ENCODE results near the gene RAPGEF2. TPM values are rescaled to one million over a fixed set of nuclear protein-coding genes. Genes with fewer than 3 reads are reported as not detected.

The RAPGEF2 gene
- total and polyA plus RNA-seq, 5 donors = 10.6 to 38.6 (median 38.1) TPM

GRCh38 chr4:159347813-159348212, 244.9 kb downstream of the RAPGEF2 start:
- WGBS = 98% methylated on average over 9 of the region's 9 CpGs
- no peak overlapping the region for H3K4me3 ChIP-seq (ENCODE audit: low read length)
- intact Hi-C loops (cut with DNase I) = no loop called here
- H3K9me3 ChIP-seq (ENCODE audit: control insufficient read depth, low read length) = no peaks in the 10 kb centered on the region
- ATAC-seq (no peak), DNase-seq (no peak)
- no peak overlapping the region for H3K27ac ChIP-seq (ENCODE audit: low read length)
- H3K4me1 ChIP-seq (ENCODE audit: control insufficient read depth, insufficient read depth, low read length) = peaks cover 1% of the 10 kb centered on the region
- H3K27me3 ChIP-seq (ENCODE audit: control insufficient read depth, insufficient read depth) = no peaks in the 10 kb centered on the region

- ATAC-seq (no peak), DNase-seq (no peak)
- 82% methylated on average over 3 of the region's 3 CpGs for WGBS
- H3K27ac ChIP-seq (ENCODE audit: low read length) = no peak overlapping the region
- peaks cover 2% of the 10 kb centered on the region for H3K4me1 ChIP-seq (ENCODE audit: control insufficient read depth, insufficient read depth, low read length)
- H3K4me3 ChIP-seq (ENCODE audit: low read length) = no peak overlapping the region
- intact Hi-C loops (cut with DNase I) = no loop called here
- no peaks in the 10 kb centered on the region for H3K9me3 ChIP-seq (ENCODE audit: control insufficient read depth, low read length)
- no peaks in the 10 kb centered on the region for H3K27me3 ChIP-seq (ENCODE audit: control insufficient read depth, insufficient read depth)
Observed at GRCh38 chr4:159349332-159349731, 246.5 kb downstream of the RAPGEF2 start.

GRCh38 chr4:159352609-159353008, 249.7 kb downstream of the RAPGEF2 start:
- Histone ChIP-seq H3K4me1 (ENCODE audit: control insufficient read depth, insufficient read depth, low read length) (peaks cover 2% of the 10 kb centered on the region), H3K27ac (ENCODE audit: low read length) (no peak overlapping the region), H3K9me3 (ENCODE audit: control insufficient read depth, low read length) (no peaks in the 10 kb centered on the region), H3K27me3 (ENCODE audit: control insufficient read depth, insufficient read depth) (no peaks in the 10 kb centered on the region), H3K4me3 (ENCODE audit: low read length) (no peak overlapping the region)
- no peak for DNase-seq
- intact Hi-C loops (cut with DNase I) = no loop called here
- 51% methylated on average over 7 of the region's 7 CpGs for WGBS
- ATAC-seq = peak in 1 of 2 donors; percentile 29

DNA sequence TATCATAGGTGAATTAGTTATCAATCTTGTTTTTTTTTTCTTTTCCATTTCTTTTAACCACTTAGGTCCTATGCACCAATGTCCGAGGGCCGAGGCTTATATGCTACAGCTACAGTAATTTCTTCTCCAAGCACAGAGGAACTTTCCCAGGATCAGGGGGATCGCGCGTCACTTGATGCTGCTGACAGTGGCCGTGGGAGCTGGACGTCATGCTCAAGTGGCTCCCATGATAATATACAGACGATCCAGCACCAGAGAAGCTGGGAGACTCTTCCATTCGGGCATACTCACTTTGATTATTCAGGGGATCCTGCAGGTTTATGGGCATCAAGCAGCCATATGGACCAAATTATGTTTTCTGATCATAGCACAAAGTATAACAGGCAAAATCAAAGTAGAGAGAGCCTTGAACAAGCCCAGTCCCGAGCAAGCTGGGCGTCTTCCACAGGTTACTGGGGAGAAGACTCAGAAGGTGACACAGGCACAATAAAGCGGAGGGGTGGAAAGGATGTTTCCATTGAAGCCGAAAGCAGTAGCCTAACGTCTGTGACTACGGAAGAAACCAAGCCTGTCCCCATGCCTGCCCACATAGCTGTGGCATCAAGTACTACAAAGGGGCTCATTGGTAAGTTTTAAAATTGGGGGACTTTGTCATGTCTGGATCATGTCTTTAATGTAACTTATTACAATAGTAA, 250.7 kb downstream of the RAPGEF2 start:
- Histone ChIP-seq H3K4me3 (ENCODE audit: low read length) (no peak overlapping the region), H3K27me3 (ENCODE audit: control insufficient read depth, insufficient read depth) (no peaks in the 10 kb centered on the region), H3K4me1 (ENCODE audit: control insufficient read depth, insufficient read depth, low read length) (peaks cover 5% of the 10 kb centered on the region), H3K27ac (ENCODE audit: low read length) (no peak overlapping the region), H3K9me3 (ENCODE audit: control insufficient read depth, low read length) (no peaks in the 10 kb centered on the region)
- DNase-seq (peak in 2 of 3 donors; percentile 40 to 61), ATAC-seq (peak; percentile 84 to 89)
- intact Hi-C loops (cut with DNase I) = no loop called here
- WGBS = 76% methylated on average over 15 of the region's 15 CpGs

- Histone ChIP-seq H3K9me3 (ENCODE audit: control insufficient read depth, low read length) (no peaks in the 10 kb centered on the region), H3K4me1 (ENCODE audit: control insufficient read depth, insufficient read depth, low read length) (peaks cover 5% of the 10 kb centered on the region), H3K4me3 (ENCODE audit: low read length) (no peak overlapping the region), H3K27me3 (ENCODE audit: control insufficient read depth, insufficient read depth) (no peaks in the 10 kb centered on the region), H3K27ac (ENCODE audit: low read length) (no peak overlapping the region)
- intact Hi-C loops (cut with DNase I) = no loop called here
- WGBS = 98% methylated on average over 3 of the region's 3 CpGs
- no peak for DNase-seq
- no peak for ATAC-seq
Observed at GRCh38 chr4:159355466-159355865, 252.6 kb downstream of the RAPGEF2 start.

DNA sequence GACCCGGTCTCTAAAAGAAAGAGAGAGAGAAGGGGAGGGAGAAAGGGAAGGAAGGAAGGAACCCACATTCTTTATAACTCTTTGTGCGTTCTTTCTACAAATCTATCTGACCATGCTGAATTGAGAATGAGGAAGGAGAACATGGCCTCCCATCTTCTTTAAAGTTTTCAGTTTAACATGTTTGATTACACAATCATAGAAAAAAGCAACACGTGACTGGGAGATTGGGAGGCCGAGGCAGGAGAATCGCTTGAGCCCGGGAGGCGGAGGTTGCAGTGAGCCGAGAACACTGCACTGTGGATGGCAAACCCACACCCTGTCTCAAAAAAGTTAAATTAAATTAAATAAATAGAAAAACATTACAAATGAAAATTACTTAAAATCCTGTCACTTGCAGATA, 254.5 kb downstream of the RAPGEF2 start:
- WGBS = 92% methylated on average over 8 of the region's 8 CpGs
- ATAC-seq (no peak), DNase-seq (no peak)
- Histone ChIP-seq H3K27ac (ENCODE audit: low read length) (no peak overlapping the region), H3K9me3 (ENCODE audit: control insufficient read depth, low read length) (no peaks in the 10 kb centered on the region), H3K4me3 (ENCODE audit: low read length) (no peak overlapping the region), H3K27me3 (ENCODE audit: control insufficient read depth, insufficient read depth) (no peaks in the 10 kb centered on the region), H3K4me1 (ENCODE audit: control insufficient read depth, insufficient read depth, low read length) (peaks cover 5% of the 10 kb centered on the region)
- intact Hi-C loops (cut with DNase I) = no loop called here

GRCh38 chr4:159358226-159358625, 255.3 kb downstream of the RAPGEF2 start:
- Histone ChIP-seq H3K4me3 (ENCODE audit: low read length) (no peak overlapping the region), H3K9me3 (ENCODE audit: control insufficient read depth, low read length) (no peaks in the 10 kb centered on the region), H3K4me1 (ENCODE audit: control insufficient read depth, insufficient read depth, low read length) (peaks cover 5% of the 10 kb centered on the region), H3K27ac (ENCODE audit: low read length) (peak overlapping the region; percentile 23), H3K27me3 (ENCODE audit: control insufficient read depth, insufficient read depth) (no peaks in the 10 kb centered on the region)
- 69% methylated on average over 2 of the region's 2 CpGs for WGBS
- ATAC-seq (no peak), DNase-seq (no peak)
- intact Hi-C loops (cut with DNase I) = no loop called here

- DNase-seq = no peak
- H3K4me1 ChIP-seq (ENCODE audit: control insufficient read depth, insufficient read depth, low read length) = peaks cover 3% of the 10 kb centered on the region
- ATAC-seq = no peak
- intact Hi-C loops (cut with DNase I) = no loop called here
- H3K4me3 ChIP-seq (ENCODE audit: low read length) = no peak overlapping the region
- no peaks in the 10 kb centered on the region for H3K27me3 ChIP-seq (ENCODE audit: control insufficient read depth, insufficient read depth)
- H3K9me3 ChIP-seq (ENCODE audit: control insufficient read depth, low read length) = no peaks in the 10 kb centered on the region
- WGBS = 91% methylated on average over 3 of the region's 3 CpGs
- no peak overlapping the region for H3K27ac ChIP-seq (ENCODE audit: low read length)
Observed at GRCh38 chr4:159360549-159360948, 257.7 kb downstream of the RAPGEF2 start.

DNA sequence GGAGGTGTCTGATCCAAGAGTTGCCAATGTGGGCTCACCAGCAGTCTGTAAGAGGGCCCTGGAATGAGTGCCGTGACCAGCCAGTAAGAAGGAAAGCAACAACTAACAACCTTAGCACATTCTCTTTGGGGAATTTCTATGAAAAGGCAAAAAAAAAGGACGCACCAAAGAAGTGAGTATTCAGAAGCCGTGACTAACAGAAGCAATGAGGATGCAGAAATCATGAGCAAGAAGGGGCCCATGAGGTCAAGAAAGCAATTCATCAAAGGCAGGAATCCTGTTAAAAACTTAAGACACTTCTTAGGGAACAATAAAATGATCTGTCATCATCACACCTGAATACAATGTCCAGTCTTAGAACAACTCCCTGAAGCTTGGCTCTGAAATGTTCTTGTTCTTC, 260.5 kb downstream of the RAPGEF2 start:
- WGBS = 96% methylated on average over 3 of the region's 3 CpGs
- DNase-seq (no peak), ATAC-seq (no peak)
- Histone ChIP-seq H3K4me3 (ENCODE audit: low read length) (no peak overlapping the region), H3K27ac (ENCODE audit: low read length) (no peak overlapping the region), H3K27me3 (ENCODE audit: control insufficient read depth, insufficient read depth) (no peaks in the 10 kb centered on the region), H3K9me3 (ENCODE audit: control insufficient read depth, low read length) (no peaks in the 10 kb centered on the region), H3K4me1 (ENCODE audit: control insufficient read depth, insufficient read depth, low read length) (no peaks in the 10 kb centered on the region)
- intact Hi-C loops (cut with DNase I) = no loop called here

DNA sequence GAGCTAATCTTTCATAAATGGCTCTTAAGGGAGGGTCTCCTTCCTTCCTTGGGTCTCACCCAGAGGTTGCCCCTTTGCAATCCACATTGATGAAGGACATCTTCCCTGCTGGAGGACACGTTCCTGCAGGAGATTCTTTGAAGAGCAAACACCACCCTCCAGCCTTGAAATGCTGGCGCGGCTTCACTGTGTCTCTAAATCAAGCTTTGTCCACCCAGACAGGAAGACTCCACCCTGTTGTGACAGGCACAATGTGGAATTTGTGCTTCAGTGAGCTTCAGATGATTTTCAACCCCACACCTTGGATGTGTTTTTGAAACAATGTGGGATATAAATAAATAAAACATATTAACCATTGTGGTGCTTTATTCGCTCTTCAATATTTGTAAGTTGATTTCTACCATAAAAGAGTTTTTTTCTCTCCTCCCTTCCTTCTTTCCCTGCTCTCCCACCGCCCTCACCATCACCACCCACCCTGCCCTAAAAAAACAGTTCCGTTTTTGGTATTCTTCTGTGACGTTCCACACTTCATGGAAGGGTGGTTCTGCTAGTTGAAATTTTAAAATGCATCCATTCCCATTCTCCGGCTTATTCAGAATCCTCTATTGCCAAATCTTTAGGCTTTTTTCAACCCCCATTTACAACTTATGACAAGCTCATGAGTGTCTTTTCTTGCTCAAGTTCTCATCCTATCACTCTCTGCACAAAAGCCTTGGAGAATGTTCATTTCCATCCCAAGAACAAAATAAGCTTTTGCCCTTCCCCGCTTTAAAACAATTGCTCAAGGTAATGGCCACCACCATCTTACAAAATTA, 264.3 kb downstream of the RAPGEF2 start:
- ATAC-seq (peak in 1 of 2 donors; percentile 85), DNase-seq (no peak)
- no peak overlapping the region for H3K27ac ChIP-seq (ENCODE audit: low read length)
- WGBS = 59% methylated on average over 9 of the region's 9 CpGs
- H3K9me3 ChIP-seq (ENCODE audit: control insufficient read depth, low read length) = no peaks in the 10 kb centered on the region
- no peak overlapping the region for H3K4me3 ChIP-seq (ENCODE audit: low read length)
- no peaks in the 10 kb centered on the region for H3K27me3 ChIP-seq (ENCODE audit: control insufficient read depth, insufficient read depth)
- no peaks in the 10 kb centered on the region for H3K4me1 ChIP-seq (ENCODE audit: control insufficient read depth, insufficient read depth, low read length)
- intact Hi-C loops (cut with DNase I) = no loop called here

- Histone ChIP-seq H3K9me3 (ENCODE audit: control insufficient read depth, low read length) (no peaks in the 10 kb centered on the region), H3K27me3 (ENCODE audit: control insufficient read depth, insufficient read depth) (no peaks in the 10 kb centered on the region), H3K4me1 (ENCODE audit: control insufficient read depth, insufficient read depth, low read length) (no peaks in the 10 kb centered on the region), H3K4me3 (ENCODE audit: low read length) (no peak overlapping the region), H3K27ac (ENCODE audit: low read length) (no peak overlapping the region)
- intact Hi-C loops (cut with DNase I) = no loop called here
- ATAC-seq (no peak), DNase-seq (no peak)
- 48% methylated on average over 2 of the region's 2 CpGs for WGBS
Observed at GRCh38 chr4:159367781-159368080, 264.9 kb downstream of the RAPGEF2 start.
